Uterus (tissue), 4 donors: ENCODE measurements around the gene SYCP3. TPM values are rescaled to one million over a fixed set of nuclear protein-coding genes. Genes with fewer than 3 reads are reported as not detected.
"Not testable (repeated sequence)": the region's sequence is repeated elsewhere in the genome, so short reads cannot be mapped to it uniquely, and the experiment has no call there.

Source experiments
- DNase-seq, 2 donors: peaks; one replicate each; pipeline ENCODE4 v3.0.0-alpha.2; 2019 to 2020
- H3K27ac ChIP-seq, 2 donors: fragments of 200-600 bp; sonication (generic); 1 replicate in 1 of 2; 2 replicates in 1 of 2; pipeline ENCODE4 v1.5.1; 2016 to 2018
- H3K27me3 ChIP-seq, 2 donors: fragments of 200-600 bp; sonication (generic); one replicate each; pipeline ENCODE4 v1.5.1; 2018 to 2019; ENCODE audit warnings: control low read depth in 1 of 2
- H3K36me3 ChIP-seq, 2 donors: fragments of 200-600 bp; sonication (generic); one replicate each; pipeline ENCODE4 v1.5.1; 2019; ENCODE audit warnings: control low read depth in 1 of 2
- H3K4me1 ChIP-seq, 2 donors: fragments of 200-600 bp; sonication (generic); one replicate each; pipeline ENCODE4 v1.5.1; 2018 to 2019; ENCODE audit warnings: control low read depth in 1 of 2
- H3K4me3 ChIP-seq, 2 donors: fragments of 200-600 bp; sonication (generic); 1 replicate in 1 of 2; 2 replicates in 1 of 2; pipeline ENCODE4 v1.5.1; 2018 to 2019; ENCODE audit warnings: mild to moderate bottlenecking in 1 of 2
- H3K9me3 ChIP-seq, 2 donors: fragments of 200-600 bp; sonication (generic); one replicate each; pipeline ENCODE4 v1.5.1; 2019; ENCODE audit warnings: control low read depth in 1 of 2
- POLR2A ChIP-seq, 2 donors: fragments of 450-650 bp; IDR thresholded peaks; one replicate each; pipeline ENCODE4 v1.6.1; 2016; ENCODE audit warnings: antibody characterized with exemption in 2 of 2, mild to moderate bottlenecking in 1 of 2, moderate library complexity in 1 of 2
- intact Hi-C: fragments of 100-400 bp; cut with DNase I; formaldehyde crosslinking; loops from one replicate; pipeline ENCODE4 v1.15.1; 2023; ENCODE audit warnings: low total_unique reads
- total RNA-seq, 4 donors: library from RNA; depleted of rRNA in 3 of 4; stranded (reverse); fragments of >200 nt in 3 of 4; gene quantifications; one replicate each; pipeline versions ENCODE4 v1.1.0 to v1.2.4, GENCODE V29; 2014 to 2023
- TF ChIP-seq, protein P1 (sequence below), 4 experiments: fragments of 200-600 bp in 2 of 4; fragments of 450-650 bp in 2 of 4; sonication (generic) in 2 of 4; IDR thresholded peaks; one replicate each; pipeline ENCODE4 v1.5.1; 2016 to 2019; ENCODE audit warnings: antibody characterized with exemption in 4 of 4, mild to moderate bottlenecking in 2 of 4, moderate library complexity in 1 of 4
- donor health status: DM: yes; HTN: yes; CAD: no.

SYCP3 gene
- total RNA-seq, 4 donors from 2014 or later = 0.14 TPM; not detected in 3

DNA sequence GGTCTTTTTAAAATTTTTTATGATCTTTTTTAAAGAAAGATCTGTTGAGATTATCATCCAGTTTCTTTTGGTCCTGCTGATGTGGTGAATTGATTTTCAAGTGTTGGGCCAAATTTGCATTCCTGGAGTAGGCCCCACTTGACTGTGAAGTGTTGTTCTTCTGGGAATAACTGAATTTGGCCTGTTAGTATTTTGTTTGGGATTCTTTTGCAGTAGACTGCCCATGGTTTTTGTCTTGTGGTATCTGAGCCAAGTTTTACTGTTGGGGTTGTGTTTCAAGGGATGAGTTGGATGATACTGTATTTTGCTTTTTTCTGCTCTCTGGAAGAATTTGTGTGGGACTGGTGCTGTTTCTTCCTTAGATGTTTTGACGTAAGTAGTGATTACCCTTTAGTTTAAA lies 4.0 kb upstream of the SYCP3 start:
- no peak overlapping the region for H3K27ac ChIP-seq
- no peaks in the 10 kb centered on the region for H3K36me3 ChIP-seq
- no peaks in the 10 kb centered on the region for H3K27me3 ChIP-seq
- no peaks in the 10 kb centered on the region for H3K4me1 ChIP-seq
- intact Hi-C loops = no loop called here
- no peak for DNase-seq
- TF ChIP-seq POLR2A (IDR thresholded peaks at IDR 0.05) = no peak
- TF ChIP-seq, protein P1, sequence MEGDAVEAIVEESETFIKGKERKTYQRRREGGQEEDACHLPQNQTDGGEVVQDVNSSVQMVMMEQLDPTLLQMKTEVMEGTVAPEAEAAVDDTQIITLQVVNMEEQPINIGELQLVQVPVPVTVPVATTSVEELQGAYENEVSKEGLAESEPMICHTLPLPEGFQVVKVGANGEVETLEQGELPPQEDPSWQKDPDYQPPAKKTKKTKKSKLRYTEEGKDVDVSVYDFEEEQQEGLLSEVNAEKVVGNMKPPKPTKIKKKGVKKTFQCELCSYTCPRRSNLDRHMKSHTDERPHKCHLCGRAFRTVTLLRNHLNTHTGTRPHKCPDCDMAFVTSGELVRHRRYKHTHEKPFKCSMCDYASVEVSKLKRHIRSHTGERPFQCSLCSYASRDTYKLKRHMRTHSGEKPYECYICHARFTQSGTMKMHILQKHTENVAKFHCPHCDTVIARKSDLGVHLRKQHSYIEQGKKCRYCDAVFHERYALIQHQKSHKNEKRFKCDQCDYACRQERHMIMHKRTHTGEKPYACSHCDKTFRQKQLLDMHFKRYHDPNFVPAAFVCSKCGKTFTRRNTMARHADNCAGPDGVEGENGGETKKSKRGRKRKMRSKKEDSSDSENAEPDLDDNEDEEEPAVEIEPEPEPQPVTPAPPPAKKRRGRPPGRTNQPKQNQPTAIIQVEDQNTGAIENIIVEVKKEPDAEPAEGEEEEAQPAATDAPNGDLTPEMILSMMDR (IDR thresholded peaks at IDR 0.05) = no peak
- no peaks in the 10 kb centered on the region for H3K9me3 ChIP-seq
- H3K4me3 ChIP-seq = no peak overlapping the region

DNA sequence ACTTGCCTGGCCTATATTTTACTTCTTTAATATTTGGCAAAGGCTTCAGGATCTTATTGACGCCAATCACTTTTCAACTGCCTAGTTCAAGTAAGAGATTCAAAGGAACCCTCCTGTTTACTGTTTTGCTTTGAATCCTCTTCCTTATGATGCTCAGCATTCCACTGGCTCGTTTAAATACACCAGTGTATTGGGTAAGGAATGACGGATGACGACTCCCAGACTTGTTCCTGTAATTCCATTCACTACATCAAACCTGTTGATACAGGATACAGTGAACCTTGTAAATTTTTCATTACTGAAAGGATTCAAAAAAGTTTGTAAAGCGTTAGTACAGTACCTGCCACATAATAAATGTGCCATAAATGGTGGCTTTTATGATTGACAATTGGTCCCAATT lies 1.7 kb upstream of the SYCP3 start:
- H3K36me3 ChIP-seq = no peaks in the 10 kb centered on the region
- TF ChIP-seq, protein P1 (IDR thresholded peaks at IDR 0.05) = no peak
- TF ChIP-seq POLR2A (IDR thresholded peaks at IDR 0.05) = no peak
- intact Hi-C loops = no loop called here
- DNase-seq = no peak
- H3K4me3 ChIP-seq = no peak overlapping the region
- H3K9me3 ChIP-seq = no peaks in the 10 kb centered on the region
- H3K27me3 ChIP-seq = no peaks in the 10 kb centered on the region
- H3K4me1 ChIP-seq = no peaks in the 10 kb centered on the region
- H3K27ac ChIP-seq = no peak overlapping the region

DNA sequence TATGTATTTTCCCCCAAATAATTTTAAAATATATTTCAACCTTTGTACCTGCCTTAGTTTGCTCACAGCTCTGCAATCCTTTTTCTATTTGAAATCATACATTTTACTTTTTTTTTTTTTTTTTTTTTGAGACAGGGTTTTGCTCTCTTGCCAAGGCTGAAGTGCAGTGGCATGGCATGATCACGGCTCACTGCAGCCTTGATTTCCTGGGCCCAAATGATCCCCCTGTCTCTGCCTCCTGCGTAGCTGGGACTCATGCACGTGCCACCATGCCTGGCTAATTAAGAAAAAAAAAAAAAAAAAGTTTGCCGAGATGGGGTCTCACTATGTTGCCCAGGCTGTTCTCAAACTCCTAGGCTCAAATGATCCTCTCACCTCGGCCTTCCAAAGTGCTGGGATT lies 1.3 kb upstream of the SYCP3 start:
- no peaks in the 10 kb centered on the region for H3K36me3 ChIP-seq

DNA sequence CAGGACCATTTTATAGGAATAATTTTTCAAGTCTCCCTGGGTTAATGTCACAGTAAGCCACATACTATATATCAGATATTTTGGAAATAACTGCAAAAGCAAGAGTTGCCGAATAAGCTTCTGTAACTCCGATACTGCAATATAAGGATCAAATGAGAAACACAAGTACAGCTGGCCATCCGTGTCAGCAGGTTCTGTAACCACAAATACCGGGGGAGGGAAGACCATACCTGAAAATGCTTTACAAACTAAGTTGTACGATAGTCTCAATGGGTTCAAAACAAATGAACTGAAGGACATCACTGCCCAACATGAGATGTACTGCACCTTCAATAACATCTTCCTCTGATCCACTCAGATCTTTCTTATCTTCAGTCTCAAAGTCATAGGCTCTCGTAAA lies 1.8 kb downstream of the SYCP3 start:
- no peaks in the 10 kb centered on the region for H3K9me3 ChIP-seq
- intact Hi-C loops = no loop called here
- no peak overlapping the region for H3K27ac ChIP-seq
- no peaks in the 10 kb centered on the region for H3K4me1 ChIP-seq
- no peak for TF ChIP-seq POLR2A (IDR thresholded peaks at IDR 0.05)
- TF ChIP-seq, protein P1 (IDR thresholded peaks at IDR 0.05) = no peak
- H3K27me3 ChIP-seq = no peaks in the 10 kb centered on the region
- H3K4me3 ChIP-seq = no peak overlapping the region
- H3K36me3 ChIP-seq = no peaks in the 10 kb centered on the region
- DNase-seq = no peak

More for the DNA sequence above, 1.3 kb upstream of the SYCP3 start:
- no peaks in the 10 kb centered on the region for H3K9me3 ChIP-seq
- no peaks in the 10 kb centered on the region for H3K4me1 ChIP-seq
- no peak for DNase-seq
- H3K4me3 ChIP-seq = no peak overlapping the region
- intact Hi-C loops = no loop called here
- TF ChIP-seq, protein P1 (IDR thresholded peaks at IDR 0.05) = no peak
- no peak for TF ChIP-seq POLR2A (IDR thresholded peaks at IDR 0.05)
- no peak overlapping the region for H3K27ac ChIP-seq
- H3K27me3 ChIP-seq = no peaks in the 10 kb centered on the region

DNA sequence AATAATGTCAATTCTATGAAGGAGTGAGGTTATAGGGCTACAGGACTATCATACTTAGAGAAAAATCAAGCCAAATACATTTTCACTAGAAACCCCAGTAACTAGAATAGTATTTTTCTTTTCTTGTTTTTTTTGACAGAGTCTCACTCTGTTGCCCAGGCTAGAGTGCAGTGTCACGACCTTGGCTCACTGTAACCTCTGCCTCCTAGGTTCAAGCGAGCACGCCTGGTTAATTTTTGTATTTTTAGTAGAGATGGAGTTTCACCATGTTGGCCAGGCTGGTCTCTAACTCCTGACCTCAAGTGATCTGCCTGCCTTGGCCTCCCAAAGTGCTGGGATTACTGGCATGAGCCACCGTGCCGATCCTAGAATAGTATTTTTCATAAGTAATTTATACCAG lies 4.8 kb downstream of the SYCP3 start:
- DNase-seq, H3K27me3 ChIP-seq, H3K36me3 ChIP-seq, H3K4me3 ChIP-seq, intact Hi-C loops, H3K9me3 ChIP-seq, H3K27ac ChIP-seq, H3K4me1 ChIP-seq: not testable (repeated sequence)

DNA sequence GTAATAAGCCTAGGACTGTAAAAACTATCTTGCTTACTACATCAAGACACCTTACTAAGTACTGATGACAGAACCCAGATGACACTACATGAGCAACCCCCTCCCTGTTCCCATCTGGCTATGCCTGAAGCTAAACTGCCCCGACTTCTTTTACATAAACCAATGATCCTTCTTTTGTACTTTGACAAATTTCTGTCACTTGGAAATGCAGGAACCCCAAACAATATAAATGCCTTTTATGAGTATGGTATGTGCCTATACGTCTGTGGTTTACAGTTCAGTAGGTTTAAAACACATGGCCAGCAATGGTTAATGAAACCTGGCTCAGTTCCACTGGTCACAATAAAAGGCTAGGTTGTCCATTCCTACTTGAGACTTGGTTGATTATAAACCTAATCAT lies 6.1 kb downstream of the SYCP3 start:
- Histone ChIP-seq H3K27me3 (no peaks in the 10 kb centered on the region), H3K4me1 (no peaks in the 10 kb centered on the region), H3K36me3 (no peaks in the 10 kb centered on the region), H3K4me3 (no peak overlapping the region), H3K27ac (no peak overlapping the region), H3K9me3 (no peaks in the 10 kb centered on the region)
- no peak for DNase-seq
- TF ChIP-seq, protein P1 (IDR thresholded peaks at IDR 0.05) = no peak
- no peak for TF ChIP-seq POLR2A (IDR thresholded peaks at IDR 0.05)
- intact Hi-C loops = no loop called here
